ENCODE measurements around the gene PKD2.

PKD2 gene

GRCh38 chr4:88007304-88008121 is at the start of gene PKD2:
Gene PKD2, plus strand, starts transcription at chr4:88007635. Its CDS starts 99 bp downstream, at chr4:88007734.
- peak; percentile 23 to 89 (median 72) for DNase-seq

- DNase-seq, result no peak
Observed at GRCh38 chr4:87961993-87962392, 45.4 kb upstream of the PKD2 start.

- DNase-seq, result no peak
Observed at GRCh38 chr4:87962398-87963146, 44.9 kb upstream of the PKD2 start.

- no peak for DNase-seq
Observed at GRCh38 chr4:87965501-87965975, 41.9 kb upstream of the PKD2 start.

- DNase-seq, result no peak
Observed at GRCh38 chr4:87966095-87966496, 41.3 kb upstream of the PKD2 start.

- peak in 5 of 56 donors; percentile 6 to 12 (median 10) for DNase-seq
Observed at GRCh38 chr4:87967193-87967592, 40.2 kb upstream of the PKD2 start.

GRCh38 chr4:87970121-87970520 is 37.3 kb upstream of the PKD2 start:
- DNase-seq, result no peak

- DNase-seq, result no peak
Observed at GRCh38 chr4:87971866-87972265, 35.6 kb upstream of the PKD2 start.

- DNase-seq, result peak in 39 of 56 donors; percentile 3 to 80 (median 29)
Observed at GRCh38 chr4:87973283-87974169, 33.9 kb upstream of the PKD2 start.

- peak in 3 of 56 donors; percentile 3 to 23 (median 12) for DNase-seq
Observed at GRCh38 chr4:87974856-87975462, 32.5 kb upstream of the PKD2 start.

- peak in 54 of 56 donors; percentile 4 to 84 (median 54) for DNase-seq
Observed at GRCh38 chr4:87975466-87975865, 32.0 kb upstream of the PKD2 start, which contains the start of gene SPP1. Gene SPP1, plus strand, starts transcription at chr4:87975714. Its CDS starts 1,182 bp downstream, at chr4:87976896.

- peak in 34 of 56 donors; percentile 1 to 79 (median 36) for DNase-seq
Observed at GRCh38 chr4:87977521-87978278, 29.7 kb upstream of the PKD2 start.

- peak in 1 of 56 donors; percentile 7 for DNase-seq
Observed at GRCh38 chr4:87978681-87979080, 28.8 kb upstream of the PKD2 start.

GRCh38 chr4:87979810-87980209 is 27.6 kb upstream of the PKD2 start:
- DNase-seq, result no peak

GRCh38 chr4:87981486-87981885 is 25.9 kb upstream of the PKD2 start:
- no peak for DNase-seq

- no peak for DNase-seq
Observed at GRCh38 chr4:87982036-87982435, 25.4 kb upstream of the PKD2 start.

GRCh38 chr4:87982446-87983010 is 24.9 kb upstream of the PKD2 start:
- DNase-seq, result no peak

- DNase-seq, result no peak
Observed at GRCh38 chr4:87983996-87984395, 23.4 kb upstream of the PKD2 start.

- DNase-seq, result peak in 53 of 56 donors; percentile 10 to 87 (median 61)
Observed at GRCh38 chr4:87985097-87985886, 22.1 kb upstream of the PKD2 start.
